Epithelial cell of prostate (primary cell): Measurements from ENCODE around the gene FKTN.

ENCODE experiments used
- DNase-seq: peaks from one replicate; pipeline ENCODE4 v3.0.0-alpha.2; 2011; ENCODE audit warnings: low read depth, low spot score
- H3K27ac ChIP-seq: fragments of 450-650 bp; 2 replicates; pipeline ENCODE4 v1.5.1; 2017; ENCODE audit warnings: mild to moderate bottlenecking

The FKTN gene

GRCh38 chr9:105673850-105674387 lies 116.0 kb downstream of the FKTN start:
- no peak for DNase-seq
- H3K27ac ChIP-seq, result no peak overlapping the region

- no peak overlapping the region for H3K27ac ChIP-seq
- no peak for DNase-seq
Observed at GRCh38 chr9:105676351-105676923, 118.5 kb downstream of the FKTN start.

GRCh38 chr9:105678163-105678562 lies 120.2 kb downstream of the FKTN start:
- DNase-seq, result no peak
- no peak overlapping the region for H3K27ac ChIP-seq

GRCh38 chr9:105678781-105679180 lies 120.8 kb downstream of the FKTN start:
- no peak overlapping the region for H3K27ac ChIP-seq
- DNase-seq, result no peak

GRCh38 chr9:105679257-105680022 lies 121.5 kb downstream of the FKTN start:
- no peak for DNase-seq

GRCh38 chr9:105681313-105681712 lies 123.4 kb downstream of the FKTN start:
- DNase-seq, result no peak

More at GRCh38 chr9:105679257-105680022, 121.5 kb downstream of the FKTN start:
- no peak overlapping the region for H3K27ac ChIP-seq

GRCh38 chr9:105681724-105682123 lies 123.8 kb downstream of the FKTN start:
- DNase-seq, result peak; percentile 33
- no peak overlapping the region for H3K27ac ChIP-seq

More at GRCh38 chr9:105681313-105681712, 123.4 kb downstream of the FKTN start:
- no peak overlapping the region for H3K27ac ChIP-seq

- H3K27ac ChIP-seq, result no peak overlapping the region
- DNase-seq, result no peak
Observed at GRCh38 chr9:105683688-105684275, 125.9 kb downstream of the FKTN start.

GRCh38 chr9:105686936-105687335 lies 129.0 kb downstream of the FKTN start:
- no peak overlapping the region for H3K27ac ChIP-seq
- no peak for DNase-seq
